Measurements from ENCODE around the gene NBPF10.
"Not testable (repeated sequence)": the region's sequence is repeated elsewhere in the genome, so short reads cannot be mapped to it uniquely, and the experiment has no call there.

The NBPF10 gene

GRCh38 chr1:146144465-146144864, at the start of gene NBPF10:
TSS of gene NBPF10 (minus strand) at chr1:146144804. CDS start at chr1:146144769, 35 bp downstream.
- H3K9me3 ChIP-seq (ENCODE audit: control insufficient read depth, insufficient read depth, low read length); H3K9ac ChIP-seq (ENCODE audit: low read depth, low read length); H3K36me3 ChIP-seq (ENCODE audit: insufficient read depth, low read length); H3K4me1 ChIP-seq (ENCODE audit: insufficient read depth, low read length): not testable (repeated sequence)

DNA sequence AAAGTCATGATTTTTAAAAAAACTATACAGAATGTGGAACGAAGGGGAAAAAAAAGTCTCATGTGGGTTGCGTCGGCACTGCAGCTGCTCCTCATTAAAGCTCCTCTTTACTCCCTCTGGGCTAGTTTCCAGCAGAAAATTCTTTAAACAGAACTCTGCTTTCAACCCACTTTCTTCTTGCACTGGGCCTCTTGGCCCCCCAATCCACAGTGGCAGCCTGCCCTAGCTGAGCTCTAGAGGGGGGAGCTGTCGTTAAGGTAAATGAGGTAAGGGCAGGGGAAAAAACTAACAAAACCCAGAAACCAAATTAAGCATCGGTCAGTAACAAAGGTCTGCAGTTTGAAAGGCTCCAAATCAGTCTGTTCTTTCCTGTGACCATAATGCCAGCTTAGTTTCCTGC, 29.9 kb upstream of the NBPF10 start:
- not testable (repeated sequence) for H3K9ac ChIP-seq (ENCODE audit: low read depth, low read length); H3K4me1 ChIP-seq (ENCODE audit: insufficient read depth, low read length); H3K9me3 ChIP-seq (ENCODE audit: control insufficient read depth, insufficient read depth, low read length); H3K36me3 ChIP-seq (ENCODE audit: insufficient read depth, low read length)

- H3K9ac ChIP-seq (ENCODE audit: low read depth, low read length) = not testable (repeated sequence)
Measured at GRCh38 chr1:146167740-146168139, 23.1 kb upstream of the NBPF10 start.

DNA sequence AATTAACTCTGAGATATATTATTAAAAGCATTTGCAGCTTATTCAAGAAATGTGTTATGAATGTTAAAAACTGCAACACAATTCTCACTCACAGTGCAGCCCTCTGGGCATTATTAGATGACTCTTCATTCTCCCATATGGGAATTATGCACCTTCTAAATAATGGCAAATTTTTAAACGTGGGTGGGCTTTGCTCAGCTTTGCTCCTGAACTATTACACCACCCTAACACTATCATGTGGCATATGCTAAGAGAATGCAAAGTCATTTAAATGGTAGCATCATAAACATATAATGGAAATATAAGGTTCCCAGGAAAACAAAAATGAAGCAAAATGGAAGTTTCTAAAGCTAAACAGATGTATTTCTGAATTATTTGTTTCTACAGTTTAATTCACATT, 22.7 kb upstream of the NBPF10 start:
- not testable (repeated sequence) for H3K4me1 ChIP-seq (ENCODE audit: insufficient read depth, low read length); H3K36me3 ChIP-seq (ENCODE audit: insufficient read depth, low read length); H3K9ac ChIP-seq (ENCODE audit: low read depth, low read length); H3K9me3 ChIP-seq (ENCODE audit: control insufficient read depth, insufficient read depth, low read length)

More at GRCh38 chr1:146167740-146168139, 23.1 kb upstream of the NBPF10 start:
- H3K9me3 ChIP-seq (ENCODE audit: control insufficient read depth, insufficient read depth, low read length); H3K36me3 ChIP-seq (ENCODE audit: insufficient read depth, low read length); H3K4me1 ChIP-seq (ENCODE audit: insufficient read depth, low read length): not testable (repeated sequence)
